ENCODE results near the gene SEPTIN12.

The SEPTIN12 gene

GRCh38 chr16:4801962-4802658 lies 14.0 kb upstream of the SEPTIN12 start, which contains the start of gene ROGDI:
TSS of gene ROGDI (minus strand) at chr16:4802633. CDS start at chr16:4802571, 62 bp downstream.
- Histone ChIP-seq H3K9ac (ENCODE audit: low read length) (peak within 1 kb of the TSS; percentile 28; the same call in 1 of the 2 replicates), H3K4me2 (ENCODE audit: low read depth, low read length) (peak within 1 kb of the TSS; percentile 95), H2AFZ (ENCODE audit: low read length) (peak within 1 kb of the TSS; percentile 95), H4K20me1 (ENCODE audit: insufficient read depth, low read length) (no peaks in the 10 kb centered on the region), H3K9me3 (replicated peaks; ENCODE audit: insufficient read depth, low read length) (no peaks in the 10 kb centered on the region), H3F3A (ENCODE audit: insufficient read depth, low read length) (peaks cover 18% of the 10 kb centered on the region), H3K27ac (ENCODE audit: low read length) (peak within 1 kb of the TSS; percentile 35; the same call in 1 of the 2 replicates), H3K4me3 (ENCODE audit: low read length) (peak within 1 kb of the TSS; percentile 72), H3K9me2 (replicated peaks; ENCODE audit: insufficient read depth, low read length) (no peaks in the 10 kb centered on the region), H3K4me1 (ENCODE audit: low read length) (0 out of 2 replicates have a peak, but pooled peaks cover 3% of the 10 kb centered on the region), H3K36me3 (replicated peaks; ENCODE audit: insufficient read depth, low read length) (no peaks in the 10 kb centered on the region), H3K27me3 (replicated peaks; ENCODE audit: insufficient read depth, low read length) (no peaks in the 10 kb centered on the region), H3K79me2 (ENCODE audit: low read length) (no peaks in the 10 kb centered on the region)
- peak; percentile 93 for DNase-seq
- TF ChIP-seq CTCF (IDR thresholded peaks at IDR 0.05; ENCODE audit: low read length) (no peak), EZH2 (optimal IDR thresholded peaks at IDR 0.05; ENCODE audit: low read depth, low read length) (no peak), EZH2phosphoT487 (IDR thresholded peaks at IDR 0.05; ENCODE audit: low read length) (no peak)

GRCh38 chr16:4801051-4801961 lies 13.2 kb upstream of the SEPTIN12 start:
- Histone ChIP-seq H3K9me2 (replicated peaks; ENCODE audit: insufficient read depth, low read length) (no peaks in the 10 kb centered on the region), H3K27me3 (replicated peaks; ENCODE audit: insufficient read depth, low read length) (no peaks in the 10 kb centered on the region), H4K20me1 (ENCODE audit: insufficient read depth, low read length) (no peaks in the 10 kb centered on the region), H3K9ac (ENCODE audit: low read length) (peak overlapping the region; percentile 19; the same call in 1 of the 2 replicates), H3F3A (ENCODE audit: insufficient read depth, low read length) (peaks cover 18% of the 10 kb centered on the region), H3K27ac (ENCODE audit: low read length) (peak overlapping the region; percentile 13; the same call in 1 of the 2 replicates), H3K4me1 (ENCODE audit: low read length) (0 out of 2 replicates have a peak, but pooled peaks cover 3% of the 10 kb centered on the region), H3K4me2 (ENCODE audit: low read depth, low read length) (peak overlapping the region; percentile 95), H3K9me3 (replicated peaks; ENCODE audit: insufficient read depth, low read length) (no peaks in the 10 kb centered on the region), H2AFZ (ENCODE audit: low read length) (peak overlapping the region; percentile 95), H3K36me3 (replicated peaks; ENCODE audit: insufficient read depth, low read length) (no peaks in the 10 kb centered on the region), H3K4me3 (ENCODE audit: low read length) (peak overlapping the region; percentile 72), H3K79me2 (ENCODE audit: low read length) (no peaks in the 10 kb centered on the region)
- no peak for TF ChIP-seq EZH2phosphoT487 (IDR thresholded peaks at IDR 0.05; ENCODE audit: low read length)
- TF ChIP-seq EZH2 (optimal IDR thresholded peaks at IDR 0.05; ENCODE audit: low read depth, low read length): no peak
- TF ChIP-seq CTCF (IDR thresholded peaks at IDR 0.05; ENCODE audit: low read length): no peak
- no peak for DNase-seq

GRCh38 chr16:4800290-4801041 lies 12.3 kb upstream of the SEPTIN12 start:
- no peaks in the 10 kb centered on the region for H3K36me3 ChIP-seq (replicated peaks; ENCODE audit: insufficient read depth, low read length)
- H3K4me2 ChIP-seq (ENCODE audit: low read depth, low read length): no peak overlapping the region
- no peak overlapping the region for H3K9ac ChIP-seq (ENCODE audit: low read length)
- H3F3A ChIP-seq (ENCODE audit: insufficient read depth, low read length): peaks cover 18% of the 10 kb centered on the region
- no peaks in the 10 kb centered on the region for H3K79me2 ChIP-seq (ENCODE audit: low read length)
- 0 out of 2 replicates have a peak, but pooled peaks cover 3% of the 10 kb centered on the region for H3K4me1 ChIP-seq (ENCODE audit: low read length)
- H3K27ac ChIP-seq (ENCODE audit: low read length): no peak overlapping the region
- H3K27me3 ChIP-seq (replicated peaks; ENCODE audit: insufficient read depth, low read length): no peaks in the 10 kb centered on the region
- H3K9me2 ChIP-seq (replicated peaks; ENCODE audit: insufficient read depth, low read length): no peaks in the 10 kb centered on the region
- H2AFZ ChIP-seq (ENCODE audit: low read length): no peak overlapping the region
- no peaks in the 10 kb centered on the region for H4K20me1 ChIP-seq (ENCODE audit: insufficient read depth, low read length)
- no peak for DNase-seq
- H3K9me3 ChIP-seq (replicated peaks; ENCODE audit: insufficient read depth, low read length): no peaks in the 10 kb centered on the region
- TF ChIP-seq EZH2phosphoT487 (IDR thresholded peaks at IDR 0.05; ENCODE audit: low read length) (no peak), EZH2 (optimal IDR thresholded peaks at IDR 0.05; ENCODE audit: low read depth, low read length) (no peak), CTCF (IDR thresholded peaks at IDR 0.05; ENCODE audit: low read length) (no peak)
- no peak overlapping the region for H3K4me3 ChIP-seq (ENCODE audit: low read length)

All from MM.1S (cell line).